GM12892 (cell line): Measurements from ENCODE around the gene PSMA2. TPM values are rescaled to one million over a fixed set of nuclear protein-coding genes. Genes with fewer than 3 reads are reported as not detected.
A peak's percentile ranks its signal among the peaks of the same experiment; 100 is the strongest.

Source experiments
- DNase-seq: peaks from one replicate; pipeline ENCODE4 v3.0.0; 2011; ENCODE audit not compliant: insufficient read length
- FAIRE-seq: peaks from 2 replicates; lab custom pipeline; 2011; peaks lifted over from hg19 to GRCh38; lab: Jason Lieb, UNC
- POLR2A ChIP-seq: IDR thresholded peaks from 2 replicates; pipeline ENCODE4 v1.6.1; 2011; ENCODE audit warnings: low read depth, low read length, control low read depth
- POLR2AphosphoS5 ChIP-seq: IDR thresholded peaks from 2 replicates; pipeline ENCODE4 v1.6.1; 2011; ENCODE audit warnings: low read depth, low read length, control low read depth
- TAF1 ChIP-seq: IDR thresholded peaks from 2 replicates; pipeline ENCODE4 v1.6.1; 2011; ENCODE audit warnings: low read depth, mild to moderate bottlenecking, control low read depth, low read length, borderline replicate concordance
- polyA plus RNA-seq: library from polyadenylated mRNA; unstranded; fragments of >200 nt; gene quantifications from one replicate; pipeline ENCODE4 v1.2.1, GENCODE V29; 2012; ENCODE audit warnings: missing spikeins, inconsistent platforms; ENCODE audit not compliant: missing spikeins

The PSMA2 gene
- 361 TPM for polyA plus RNA-seq

DNA sequence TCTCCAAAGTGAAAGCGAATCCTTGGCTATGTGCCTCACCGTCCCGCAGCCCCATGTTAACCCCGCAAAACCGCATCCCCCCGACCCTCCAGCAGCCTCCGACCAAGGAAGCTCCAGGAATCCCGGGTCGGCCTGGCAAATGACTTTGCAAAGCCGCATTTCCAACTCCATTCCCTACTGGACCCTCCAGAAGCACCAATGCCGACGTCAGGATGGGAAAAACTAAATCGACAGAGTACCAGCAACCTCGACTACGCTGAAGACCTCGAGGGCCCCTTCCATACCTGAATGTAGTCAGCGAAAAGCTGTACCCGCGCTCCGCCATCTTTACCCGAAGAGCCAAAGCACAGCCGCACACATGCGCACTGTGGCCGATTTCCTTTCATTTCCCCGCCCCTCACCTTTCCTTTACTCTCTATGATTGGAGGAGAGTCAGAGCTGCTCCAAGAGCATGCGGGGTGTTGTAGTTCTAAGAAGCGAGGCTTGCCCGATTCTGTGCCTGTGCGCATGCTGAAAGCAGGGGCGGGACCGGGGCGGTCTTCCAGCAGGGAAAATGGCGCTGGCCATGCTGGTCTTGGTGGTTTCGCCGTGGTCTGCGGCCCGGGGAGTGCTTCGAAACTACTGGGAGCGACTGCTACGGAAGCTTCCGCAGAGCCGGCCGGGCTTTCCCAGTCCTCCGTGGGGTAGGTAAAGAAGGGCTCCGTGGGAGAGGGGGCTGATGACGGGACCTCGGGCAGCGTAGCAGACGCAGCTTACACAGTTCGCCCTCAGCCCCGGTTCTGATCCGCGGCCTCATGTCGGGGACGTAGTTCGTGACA, at the start of gene PSMA2, which contains the start of gene MRPL32:
TSS of gene PSMA2 (minus strand) at position 341 of the 818 bp plus-strand sequence. CDS start at position 325, 16 bp downstream.
TSS of gene MRPL32 (plus strand) at position 543 of the 818 bp plus-strand sequence. CDS start at position 554, 11 bp downstream.
- DNase-seq: peak; percentile 76
- TF ChIP-seq TAF1 (peak; percentile 92), POLR2AphosphoS5 (peak; percentile 82), POLR2A (peak; percentile 84)
- peak; percentile 97 for FAIRE-seq

- FAIRE-seq (no peak), DNase-seq (no peak)
- TF ChIP-seq POLR2AphosphoS5: no peak
- no peak for TF ChIP-seq TAF1
- no peak for TF ChIP-seq POLR2A
Measured at GRCh38 chr7:42981601-42982000, 49.6 kb upstream of the PSMA2 start.

- FAIRE-seq (no peak), DNase-seq (no peak)
- TF ChIP-seq TAF1 (no peak), POLR2A (no peak), POLR2AphosphoS5 (no peak)
Measured at GRCh38 chr7:42980514-42980913, 48.5 kb upstream of the PSMA2 start.

GRCh38 chr7:42980084-42980483, 48.1 kb upstream of the PSMA2 start:
- FAIRE-seq (no peak), DNase-seq (no peak)
- no peak for TF ChIP-seq POLR2A
- no peak for TF ChIP-seq TAF1
- TF ChIP-seq POLR2AphosphoS5: no peak

DNA sequence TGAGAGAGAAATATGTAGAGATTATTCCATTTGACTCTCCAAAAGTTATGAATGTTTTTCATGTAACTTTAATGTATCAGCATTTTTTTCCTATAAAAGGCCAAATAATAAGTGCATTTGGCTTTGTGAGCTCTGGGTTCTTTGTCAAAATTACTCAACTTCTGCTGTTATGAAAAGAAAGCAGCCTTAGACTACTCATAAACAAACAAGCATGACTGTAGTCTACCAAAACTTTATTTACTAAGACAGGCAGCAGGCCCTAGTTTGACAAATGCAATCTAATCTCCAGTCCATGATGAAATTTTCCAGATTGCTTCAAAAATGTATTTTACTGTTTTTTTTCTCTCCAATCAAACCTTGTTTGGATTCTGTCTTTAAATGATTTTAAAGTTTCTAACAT, 46.5 kb upstream of the PSMA2 start:
- TF ChIP-seq POLR2A (no peak), POLR2AphosphoS5 (no peak), TAF1 (no peak)
- FAIRE-seq: no peak
- DNase-seq: no peak

DNA sequence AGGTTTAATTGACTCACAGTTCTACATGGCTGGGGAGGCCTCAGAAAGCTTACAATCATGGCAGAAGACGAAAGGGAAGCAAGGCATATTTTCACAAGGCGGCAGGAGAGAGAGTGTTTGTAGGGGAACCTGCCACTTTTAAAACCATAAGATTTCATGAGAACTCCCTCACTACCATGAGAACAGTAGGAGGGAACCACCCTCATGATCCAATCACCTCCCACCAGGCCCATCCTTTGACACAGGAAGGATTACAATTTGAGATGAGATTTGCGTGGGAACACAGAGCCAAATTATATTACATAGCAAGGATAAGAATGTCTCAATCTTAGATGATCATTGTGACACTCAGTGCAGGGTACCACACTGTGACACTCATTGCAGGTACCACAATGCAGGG, 44.4 kb upstream of the PSMA2 start:
- no peak for DNase-seq
- no peak for FAIRE-seq
- TF ChIP-seq POLR2A (no peak), TAF1 (no peak), POLR2AphosphoS5 (no peak)

- FAIRE-seq: no peak
- DNase-seq: no peak
- no peak for TF ChIP-seq TAF1
- TF ChIP-seq POLR2A: no peak
- no peak for TF ChIP-seq POLR2AphosphoS5
Measured at GRCh38 chr7:42972699-42973500, 40.9 kb upstream of the PSMA2 start.

- TF ChIP-seq POLR2A: no peak
- no peak for TF ChIP-seq POLR2AphosphoS5
- no peak for TF ChIP-seq TAF1
- no peak for FAIRE-seq
- no peak for DNase-seq
Measured at GRCh38 chr7:42967391-42967790, 35.4 kb upstream of the PSMA2 start.

GRCh38 chr7:42964849-42965805, 33.2 kb upstream of the PSMA2 start:
- TF ChIP-seq TAF1: no peak
- no peak for TF ChIP-seq POLR2AphosphoS5
- TF ChIP-seq POLR2A: no peak
- DNase-seq: no peak
- no peak for FAIRE-seq

GRCh38 chr7:42964293-42964692, 32.3 kb upstream of the PSMA2 start:
- FAIRE-seq (no peak), DNase-seq (no peak)
- TF ChIP-seq TAF1 (no peak), POLR2AphosphoS5 (no peak), POLR2A (no peak)

GRCh38 chr7:42961170-42961569, 29.2 kb upstream of the PSMA2 start:
- DNase-seq (no peak), FAIRE-seq (no peak)
- TF ChIP-seq TAF1 (no peak), POLR2AphosphoS5 (no peak), POLR2A (no peak)
